GM18873 (cell line): ENCODE measurements around the gene BAIAP3.
A peak's percentile ranks its signal among the peaks of the same experiment; 100 is the strongest.

Source experiments
- ATAC-seq: cut with Tn5 transposase; IDR thresholded peaks from one replicate; pipeline ENCODE4 v1.9.1; 2021; ENCODE audit warnings: mild to moderate bottlenecking, moderate library complexity, moderate number of reproducible peaks; ENCODE audit not compliant: unreplicated experiment, low FRiP score

Gene BAIAP3

GRCh38 chr16:1298406-1298805, 35.0 kb upstream of the BAIAP3 start:
- ATAC-seq: no peak

- no peak for ATAC-seq
Observed at GRCh38 chr16:1299012-1299867, 34.2 kb upstream of the BAIAP3 start.

- no peak for ATAC-seq
Observed at GRCh38 chr16:1299868-1300203, 33.6 kb upstream of the BAIAP3 start.

- ATAC-seq: no peak
Observed at GRCh38 chr16:1300664-1301476, 32.6 kb upstream of the BAIAP3 start.

- no peak for ATAC-seq
Observed at GRCh38 chr16:1301562-1301961, 31.9 kb upstream of the BAIAP3 start.

GRCh38 chr16:1305823-1306222, 27.6 kb upstream of the BAIAP3 start:
- ATAC-seq: no peak

- no peak for ATAC-seq
Observed at GRCh38 chr16:1306334-1306733, 27.1 kb upstream of the BAIAP3 start.

GRCh38 chr16:1308036-1308976, 25.1 kb upstream of the BAIAP3 start:
- no peak for ATAC-seq

GRCh38 chr16:1308977-1309885, 24.2 kb upstream of the BAIAP3 start, which contains the start of gene UBE2I:
TSS of gene UBE2I (plus strand) at chr16:1309636. CDS start at chr16:1314031, 4,395 bp downstream.
- peak; percentile 62 for ATAC-seq

- ATAC-seq: no peak
Observed at GRCh38 chr16:1309888-1310831, 23.3 kb upstream of the BAIAP3 start.

GRCh38 chr16:1310832-1311200, 22.6 kb upstream of the BAIAP3 start:
- no peak for ATAC-seq

GRCh38 chr16:1311212-1311737, 22.2 kb upstream of the BAIAP3 start:
- no peak for ATAC-seq

GRCh38 chr16:1311738-1312466, 21.5 kb upstream of the BAIAP3 start:
- no peak for ATAC-seq

- no peak for ATAC-seq
Observed at GRCh38 chr16:1312467-1312816, 21.0 kb upstream of the BAIAP3 start.

- no peak for ATAC-seq
Observed at GRCh38 chr16:1312903-1313302, 20.5 kb upstream of the BAIAP3 start.

- ATAC-seq: no peak
Observed at GRCh38 chr16:1313721-1314369, 19.6 kb upstream of the BAIAP3 start.

GRCh38 chr16:1314399-1315068, 18.9 kb upstream of the BAIAP3 start:
- ATAC-seq: no peak
